OCI-LY7 (cell line): ENCODE measurements around the gene GPR135. TPM values are rescaled to one million over a fixed set of nuclear protein-coding genes. Genes with fewer than 3 reads are reported as not detected.
A peak's percentile ranks its signal among the peaks of the same experiment; 100 is the strongest.

Source experiments
- BruUV-seq: library from RNA; stranded (reverse); fragments of 400-500 nt; replicated peaks from 2 replicates; lab custom pipeline; 2021; lab: Mats Ljungman, UMichigan
- CTCF ChIA-PET: fragments of 300-600 bp; sonication (Branson Sonifier 250); formaldehyde crosslinking; loops from one replicate; lab custom pipeline; 2022; ENCODE audit warnings: antibody characterized with exemption; ENCODE audit not compliant: unreplicated experiment; lab: Charles Lee
- POLR2A ChIA-PET: fragments of 300-600 bp; sonication (Branson Sonifier 250); formaldehyde crosslinking; loops from one replicate; lab custom pipeline; 2022; ENCODE audit warnings: antibody characterized with exemption; lab: Charles Lee
- DNase-seq: peaks from one replicate; pipeline ENCODE4 v3.0.0-alpha.2; 2015; ENCODE audit warnings: low spot score
- H2AFZ ChIP-seq: fragments of 200-600 bp; sonication (generic), shearing (Covaris generic); 2 replicates; pipeline ENCODE4 v1.6.1; 2014; ENCODE audit warnings: mild to moderate bottlenecking, antibody characterized with exemption, low read length, moderate library complexity
- H3K27ac ChIP-seq: fragments of 200-600 bp; sonication (generic); 2 replicates; pipeline ENCODE4 v1.5.1; 2014; ENCODE audit warnings: mixed run types, low read depth, mild to moderate bottlenecking, moderate library complexity, low read length, inconsistent platforms; ENCODE audit not compliant: poor library complexity, severe bottlenecking
- H3K36me3 ChIP-seq: fragments of 200-600 bp; sonication (generic); 2 replicates; pipeline ENCODE4 v1.6.1; 2014; ENCODE audit warnings: mild to moderate bottlenecking, antibody characterized with exemption, low read length, moderate library complexity, mixed read lengths; ENCODE audit not compliant: insufficient read depth
- H3K4me1 ChIP-seq: fragments of 200-600 bp; sonication (generic); 2 replicates; pipeline ENCODE4 v1.5.1; 2014; ENCODE audit warnings: mild to moderate bottlenecking, low read length; ENCODE audit not compliant: insufficient read depth, poor library complexity, severe bottlenecking
- H3K4me2 ChIP-seq: fragments of 200-600 bp; sonication (generic); 2 replicates; pipeline ENCODE4 v1.6.1; 2014; ENCODE audit warnings: mild to moderate bottlenecking, low read length
- H3K4me3 ChIP-seq: fragments of 200-600 bp; sonication (generic); 2 replicates; pipeline ENCODE4 v1.5.1; 2014; ENCODE audit warnings: mild to moderate bottlenecking, low read depth, low read length; ENCODE audit not compliant: poor library complexity, severe bottlenecking
- H3K79me2 ChIP-seq: fragments of 200-600 bp; sonication (generic); 2 replicates; pipeline ENCODE4 v1.6.1; 2016; ENCODE audit warnings: low read depth, mild to moderate bottlenecking, low read length, moderate library complexity, mixed read lengths; ENCODE audit not compliant: insufficient read depth
- H3K9me2 ChIP-seq: fragments of 200-600 bp; sonication (generic); 2 replicates; pipeline ENCODE4 v1.6.1; 2016; ENCODE audit warnings: mild to moderate bottlenecking, low read length, mixed read lengths; ENCODE audit not compliant: insufficient read depth
- H3K9me3 ChIP-seq: fragments of 200-600 bp; sonication (generic); 2 replicates; pipeline ENCODE4 v1.6.1; 2014; ENCODE audit warnings: mild to moderate bottlenecking, mixed run types, low read length, mixed read lengths
- H4K20me1 ChIP-seq: fragments of 200-600 bp; sonication (generic); 2 replicates; pipeline ENCODE4 v1.6.1; 2014; ENCODE audit warnings: mild to moderate bottlenecking, antibody characterized with exemption, low read length, moderate library complexity, mixed read lengths; ENCODE audit not compliant: insufficient read depth
- EZH2phosphoT487 ChIP-seq: fragments of 200-600 bp; sonication (generic); IDR thresholded peaks from 2 replicates; pipeline ENCODE4 v1.6.1; 2018; ENCODE audit warnings: low read depth, borderline replicate concordance, mild to moderate bottlenecking, mixed run types, antibody characterized with exemption, low read length, moderate library complexity, mixed read lengths
- intact Hi-C: fragments of 100-400 bp; cut with micrococcal nuclease; formaldehyde crosslinking; loops from one replicate; pipeline ENCODE4 v1.10.0; 2022; ENCODE audit not compliant: unreplicated experiment
- total RNA-seq, 2 experiments: library from RNA; depleted of rRNA in 1 of 2; stranded (reverse); fragments of >200 nt in 1 of 2; shearing (Covaris generic) in 1 of 2; gene quantifications; 2 replicates each; pipeline ENCODE4 v1.2.3, GENCODE V29; 2014 to 2022
- TF ChIP-seq, protein P1 (sequence below): fragments of 200-600 bp; sonication (generic); conservative IDR thresholded peaks from 2 replicates; pipeline ENCODE4 v1.5.1; 2014; ENCODE audit warnings: mild to moderate bottlenecking, antibody characterized with exemption, low read length, moderate library complexity, mixed read lengths

Gene GPR135
- total RNA-seq, 2 experiments from 2014 or later = 6.5 to 10.9 TPM

DNA sequence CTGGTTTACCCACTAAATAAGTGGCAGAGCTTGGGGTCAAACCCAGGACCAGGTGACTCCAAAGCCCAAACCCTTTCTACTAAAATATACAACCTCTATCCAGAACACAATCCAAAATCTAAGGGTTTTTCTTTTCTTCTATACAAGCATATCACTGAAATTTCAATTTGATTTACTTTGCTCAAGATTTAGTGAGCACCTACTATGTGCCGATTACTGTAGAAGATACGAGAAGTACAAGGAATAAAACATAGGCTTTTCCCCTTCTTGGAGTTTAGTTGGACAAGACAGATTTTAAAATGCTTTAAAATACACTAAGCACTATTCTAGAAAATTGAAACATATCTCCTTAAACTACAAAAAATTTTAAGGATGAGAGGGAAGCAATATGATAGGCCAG is 16.2 kb upstream of the GPR135 start:
- POLR2A ChIA-PET = no interaction called here
- peaks cover 33% of the 10 kb centered on the region; the same call in 1 of the 2 replicates for H3K79me2 ChIP-seq

DNA sequence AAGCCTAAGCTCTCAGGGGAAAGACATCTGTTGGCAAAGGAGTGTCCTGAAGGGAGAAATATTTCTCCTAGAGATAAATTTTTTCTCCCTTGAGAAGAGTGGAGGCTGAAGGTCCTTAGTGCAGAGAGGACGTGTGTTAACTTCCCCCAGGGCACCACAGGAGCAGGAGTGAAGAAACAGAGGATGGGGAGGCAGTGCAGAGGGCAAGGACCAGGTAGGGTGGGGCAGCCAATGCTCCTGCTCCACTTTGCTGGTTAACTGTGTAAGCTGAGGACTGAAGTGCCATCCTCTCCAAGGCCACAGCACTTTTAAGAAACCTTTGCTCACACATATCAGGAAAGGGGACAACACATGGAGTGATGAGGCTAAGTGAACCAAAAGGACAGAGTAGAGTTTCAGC is 15.0 kb upstream of the GPR135 start:
- CTCF ChIA-PET = no interaction called here
- intact Hi-C loops = loop anchor here (5.0 to 10.0 kb wide), 3 partner anchors 123 to 865 kb away; no protein-coding TSS in a partner anchor

More for the DNA sequence above, 16.2 kb upstream of the GPR135 start:
- TF ChIP-seq, protein P1, sequence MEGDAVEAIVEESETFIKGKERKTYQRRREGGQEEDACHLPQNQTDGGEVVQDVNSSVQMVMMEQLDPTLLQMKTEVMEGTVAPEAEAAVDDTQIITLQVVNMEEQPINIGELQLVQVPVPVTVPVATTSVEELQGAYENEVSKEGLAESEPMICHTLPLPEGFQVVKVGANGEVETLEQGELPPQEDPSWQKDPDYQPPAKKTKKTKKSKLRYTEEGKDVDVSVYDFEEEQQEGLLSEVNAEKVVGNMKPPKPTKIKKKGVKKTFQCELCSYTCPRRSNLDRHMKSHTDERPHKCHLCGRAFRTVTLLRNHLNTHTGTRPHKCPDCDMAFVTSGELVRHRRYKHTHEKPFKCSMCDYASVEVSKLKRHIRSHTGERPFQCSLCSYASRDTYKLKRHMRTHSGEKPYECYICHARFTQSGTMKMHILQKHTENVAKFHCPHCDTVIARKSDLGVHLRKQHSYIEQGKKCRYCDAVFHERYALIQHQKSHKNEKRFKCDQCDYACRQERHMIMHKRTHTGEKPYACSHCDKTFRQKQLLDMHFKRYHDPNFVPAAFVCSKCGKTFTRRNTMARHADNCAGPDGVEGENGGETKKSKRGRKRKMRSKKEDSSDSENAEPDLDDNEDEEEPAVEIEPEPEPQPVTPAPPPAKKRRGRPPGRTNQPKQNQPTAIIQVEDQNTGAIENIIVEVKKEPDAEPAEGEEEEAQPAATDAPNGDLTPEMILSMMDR = no peak
- peak overlapping the region; percentile 87 for H3K4me3 ChIP-seq
- H3K4me1 ChIP-seq = peaks cover 37% of the 10 kb centered on the region
- intact Hi-C loops = loop anchor here (5.0 to 10.0 kb wide), 3 partner anchors 124 to 863 kb away; no protein-coding TSS in a partner anchor
- H3K9me3 ChIP-seq = no peaks in the 10 kb centered on the region
- no peak overlapping the region for H3K27ac ChIP-seq
- no TSS peak for BruUV-seq
- H3K36me3 ChIP-seq = peaks cover 17% of the 10 kb centered on the region
- DNase-seq = no peak
- H3K4me2 ChIP-seq = peak overlapping the region; percentile 100
- no peaks in the 10 kb centered on the region for H3K9me2 ChIP-seq
- H2AFZ ChIP-seq = no peak overlapping the region
- CTCF ChIA-PET = no interaction called here
- H4K20me1 ChIP-seq = peaks cover 10% of the 10 kb centered on the region

DNA sequence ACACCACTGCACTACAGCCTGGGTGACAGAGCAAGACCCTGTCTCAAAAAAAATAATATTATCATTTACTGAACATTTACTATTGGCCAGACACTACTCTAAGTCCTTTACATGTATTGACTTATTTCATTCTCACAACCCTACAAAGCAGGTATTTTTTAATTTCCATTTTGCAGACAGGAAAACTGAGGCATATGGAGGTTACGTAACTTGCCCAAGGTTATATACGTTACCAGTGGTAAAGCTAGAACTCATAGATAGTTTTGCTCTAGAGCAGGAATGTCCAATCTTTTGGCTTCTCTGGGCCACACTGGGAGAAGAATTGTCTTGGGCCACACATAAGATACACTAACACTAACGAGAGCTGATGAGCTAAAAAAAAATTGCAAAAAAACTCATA is 13.4 kb upstream of the GPR135 start:
- TF ChIP-seq EZH2phosphoT487 = no peak
- TF ChIP-seq, protein P1 = no peak
- Histone ChIP-seq H4K20me1 (peaks cover 10% of the 10 kb centered on the region), H3K79me2 (peaks cover 14% of the 10 kb centered on the region; the same call in 1 of the 2 replicates), H3K4me3 (no peak overlapping the region), H3K36me3 (peaks cover 41% of the 10 kb centered on the region), H3K27ac (no peak overlapping the region), H3K9me2 (no peaks in the 10 kb centered on the region), H2AFZ (no peak overlapping the region), H3K9me3 (no peaks in the 10 kb centered on the region), H3K4me2 (no peak overlapping the region), H3K4me1 (peaks cover 23% of the 10 kb centered on the region)
- ChIA-PET POLR2A (interaction anchor here (0.6 to 1.9 kb wide), 5 partner anchors 14 to 355 kb away, joined by 3 to 5 read pairs (median 3); no protein-coding TSS in a partner anchor), CTCF (interaction anchor here (0.6 kb wide), 1 partner anchor 116 kb away, joined by 3 read pairs; no protein-coding TSS in a partner anchor)
- no peak for DNase-seq
- intact Hi-C loops = no loop called here
- no TSS peak for BruUV-seq

More for the DNA sequence above, 15.0 kb upstream of the GPR135 start:
- Histone ChIP-seq H3K9me2 (no peaks in the 10 kb centered on the region), H3K27ac (no peak overlapping the region), H3K9me3 (no peaks in the 10 kb centered on the region), H3K4me3 (no peak overlapping the region), H4K20me1 (peaks cover 10% of the 10 kb centered on the region), H3K4me1 (peaks cover 25% of the 10 kb centered on the region), H2AFZ (no peak overlapping the region), H3K79me2 (peaks cover 21% of the 10 kb centered on the region; the same call in 1 of the 2 replicates), H3K36me3 (peaks cover 28% of the 10 kb centered on the region), H3K4me2 (peak overlapping the region; percentile 100; the same call in 1 of the 2 replicates)
- POLR2A ChIA-PET = interaction anchor here (1.0 to 1.9 kb wide), 2 partner anchors 24 to 358 kb away, joined by 3 to 5 read pairs; no protein-coding TSS in a partner anchor
- no peak for TF ChIP-seq EZH2phosphoT487
- TF ChIP-seq, protein P1 = no peak
- no peak for DNase-seq
- no TSS peak for BruUV-seq
